Measurements from ENCODE around the gene CRNN. TPM values are rescaled to one million over a fixed set of nuclear protein-coding genes. Genes with fewer than 3 reads are reported as not detected.

Gene CRNN
- total and polyA plus RNA-seq, 8 donors, result 0.52 to 0.76 TPM; not detected in 6

DNA sequence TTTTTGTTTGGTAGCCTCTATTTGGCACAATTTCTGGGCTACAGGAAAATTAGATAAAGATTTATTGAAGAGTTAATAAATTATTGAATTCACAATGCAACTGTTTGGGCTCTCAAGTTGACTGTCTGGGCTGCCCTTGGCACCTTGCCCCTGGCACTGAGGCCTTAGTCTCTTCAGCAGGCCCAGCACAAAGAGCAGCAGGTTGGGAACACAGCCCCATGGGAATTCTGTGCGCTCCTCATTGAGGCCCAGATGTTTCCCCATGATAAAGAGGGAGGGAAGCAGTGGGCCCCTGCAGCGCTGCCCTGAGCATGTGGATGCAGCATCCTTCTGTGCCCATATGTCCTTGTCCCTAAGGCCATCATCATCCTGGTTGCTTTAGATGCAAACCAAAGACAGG lies 2.9 kb downstream of the CRNN start:
- no peak overlapping the region for H3K27ac ChIP-seq
- intact Hi-C loops (cut with DNase I), result no loop called here
- no peaks in the 10 kb centered on the region for H3K36me3 ChIP-seq
- peak in 3 of 4 donors; percentile 44 to 76 (median 57) for ATAC-seq
- 53% methylated on average over 2 of the region's 2 CpGs for WGBS, 2 donors
- DNase-seq, result peak in 3 of 6 donors; percentile 29 to 61 (median 45)
- H3K4me1 ChIP-seq, result no peaks in the 10 kb centered on the region
- no peak for FAIRE-seq
- H3K4me3 ChIP-seq, result no peak overlapping the region
- TF ChIP-seq, protein P1, sequence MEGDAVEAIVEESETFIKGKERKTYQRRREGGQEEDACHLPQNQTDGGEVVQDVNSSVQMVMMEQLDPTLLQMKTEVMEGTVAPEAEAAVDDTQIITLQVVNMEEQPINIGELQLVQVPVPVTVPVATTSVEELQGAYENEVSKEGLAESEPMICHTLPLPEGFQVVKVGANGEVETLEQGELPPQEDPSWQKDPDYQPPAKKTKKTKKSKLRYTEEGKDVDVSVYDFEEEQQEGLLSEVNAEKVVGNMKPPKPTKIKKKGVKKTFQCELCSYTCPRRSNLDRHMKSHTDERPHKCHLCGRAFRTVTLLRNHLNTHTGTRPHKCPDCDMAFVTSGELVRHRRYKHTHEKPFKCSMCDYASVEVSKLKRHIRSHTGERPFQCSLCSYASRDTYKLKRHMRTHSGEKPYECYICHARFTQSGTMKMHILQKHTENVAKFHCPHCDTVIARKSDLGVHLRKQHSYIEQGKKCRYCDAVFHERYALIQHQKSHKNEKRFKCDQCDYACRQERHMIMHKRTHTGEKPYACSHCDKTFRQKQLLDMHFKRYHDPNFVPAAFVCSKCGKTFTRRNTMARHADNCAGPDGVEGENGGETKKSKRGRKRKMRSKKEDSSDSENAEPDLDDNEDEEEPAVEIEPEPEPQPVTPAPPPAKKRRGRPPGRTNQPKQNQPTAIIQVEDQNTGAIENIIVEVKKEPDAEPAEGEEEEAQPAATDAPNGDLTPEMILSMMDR (IDR thresholded peaks at IDR 0.05), result no peak
- no peaks in the 10 kb centered on the region for H3K27me3 ChIP-seq
- no peaks in the 10 kb centered on the region for H3K9me3 ChIP-seq

GRCh38 chr1:152410599-152410998 lies 3.5 kb downstream of the CRNN start:
- Histone ChIP-seq H3K9me3 (no peaks in the 10 kb centered on the region), H3K27me3 (no peaks in the 10 kb centered on the region), H3K4me3 (no peak overlapping the region), H3K4me1 (no peaks in the 10 kb centered on the region), H3K27ac (peak overlapping the region in 1 of 4 donors; percentile 39), H3K36me3 (no peaks in the 10 kb centered on the region)
- peak in 3 of 4 donors; percentile 22 to 86 (median 75) for ATAC-seq
- TF ChIP-seq, protein P1 (IDR thresholded peaks at IDR 0.05), result no peak
- intact Hi-C loops (cut with DNase I), result no loop called here
- no peak for FAIRE-seq
- DNase-seq, result peak in 2 of 6 donors; percentile 9 to 27
- WGBS, 2 donors, result 55 to 61% methylated on average over 7 of the region's 7 CpGs

GRCh38 chr1:152410028-152410427 lies 4.0 kb downstream of the CRNN start:
- H3K4me1 ChIP-seq, result no peaks in the 10 kb centered on the region
- ATAC-seq (no peak), FAIRE-seq (no peak), DNase-seq (no peak)
- H3K36me3 ChIP-seq, result no peaks in the 10 kb centered on the region
- intact Hi-C loops (cut with DNase I), result no loop called here
- no peaks in the 10 kb centered on the region for H3K27me3 ChIP-seq
- H3K9me3 ChIP-seq, result no peaks in the 10 kb centered on the region
- H3K27ac ChIP-seq, result peak overlapping the region in 1 of 4 donors; percentile 39
- H3K4me3 ChIP-seq, result no peak overlapping the region
- 58 to 65% methylated on average over 3 of the region's 3 CpGs for WGBS, 2 donors
- TF ChIP-seq, protein P1 (IDR thresholded peaks at IDR 0.05), result no peak

DNA sequence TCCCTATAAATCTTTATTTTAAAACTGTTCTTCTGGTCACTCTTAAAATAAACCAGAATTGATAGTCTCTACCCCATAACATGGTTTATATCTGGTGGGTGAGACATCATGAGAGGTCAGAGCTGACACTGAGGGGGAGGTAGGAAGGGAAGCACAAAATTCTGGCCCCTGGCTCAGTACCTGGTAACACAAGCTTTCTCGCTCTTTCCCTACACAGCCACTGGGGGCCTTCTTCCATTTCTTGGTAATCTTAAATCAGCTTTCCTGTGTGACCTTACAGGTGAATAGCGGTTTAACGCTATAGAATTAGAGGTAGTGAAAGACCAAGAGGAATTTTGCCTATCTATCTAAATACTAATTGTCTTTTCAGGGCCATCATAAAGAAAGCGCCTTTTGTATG lies 5.4 kb downstream of the CRNN start:
- H3K27me3 ChIP-seq, result no peaks in the 10 kb centered on the region
- no peak for ATAC-seq
- H3K36me3 ChIP-seq, result no peaks in the 10 kb centered on the region
- no peak overlapping the region for H3K27ac ChIP-seq
- no peak for DNase-seq
- no peaks in the 10 kb centered on the region for H3K4me1 ChIP-seq
- intact Hi-C loops (cut with DNase I), result no loop called here
- H3K9me3 ChIP-seq, result no peaks in the 10 kb centered on the region
- FAIRE-seq, result no peak
- TF ChIP-seq, protein P1 (IDR thresholded peaks at IDR 0.05), result no peak
- H3K4me3 ChIP-seq, result no peak overlapping the region
- WGBS, 2 donors, result 91 to 96% methylated on average over 4 of the region's 4 CpGs

GRCh38 chr1:152398812-152399698 lies 15.0 kb downstream of the CRNN start:
- H3K9me3 ChIP-seq, result no peaks in the 10 kb centered on the region
- WGBS, 2 donors, result 37 to 55% methylated on average over 8 of the region's 8 CpGs
- intact Hi-C loops (cut with DNase I), result no loop called here
- H3K4me1 ChIP-seq, result no peaks in the 10 kb centered on the region
- TF ChIP-seq, protein P1 (IDR thresholded peaks at IDR 0.05), result peak in 3 of 4 donors; percentile 18 to 35 (median 18)
- FAIRE-seq (no peak), ATAC-seq (peak; percentile 52 to 68 (median 56)), DNase-seq (peak in 1 of 6 donors; percentile 22)
- H3K27me3 ChIP-seq, result no peaks in the 10 kb centered on the region
- no peaks in the 10 kb centered on the region for H3K36me3 ChIP-seq
- no peak overlapping the region for H3K4me3 ChIP-seq
- H3K27ac ChIP-seq, result no peak overlapping the region

Data from pancreas (tissue), 10 donors.